Kidney glomerular epithelial cell (primary cell): Measurements from ENCODE around the gene LSM12.

Experiments
- DNase-seq: peaks from one replicate; lab custom pipeline; 2025; lab: John Stamatoyannopoulos, UW

LSM12 gene

GRCh38 chr17:43987131-43988021, 79.1 kb downstream of the LSM12 start:
- no peak for DNase-seq

- no peak for DNase-seq
Observed at GRCh38 chr17:43986225-43986981, 80.1 kb downstream of the LSM12 start.

GRCh38 chr17:43984521-43984920, 82.0 kb downstream of the LSM12 start:
- no peak for DNase-seq
